ENCODE results near the gene SNX33.
"Not testable (repeated sequence)": the region's sequence is repeated elsewhere in the genome, so short reads cannot be mapped to it uniquely, and the experiment has no call there.

Gene SNX33

DNA sequence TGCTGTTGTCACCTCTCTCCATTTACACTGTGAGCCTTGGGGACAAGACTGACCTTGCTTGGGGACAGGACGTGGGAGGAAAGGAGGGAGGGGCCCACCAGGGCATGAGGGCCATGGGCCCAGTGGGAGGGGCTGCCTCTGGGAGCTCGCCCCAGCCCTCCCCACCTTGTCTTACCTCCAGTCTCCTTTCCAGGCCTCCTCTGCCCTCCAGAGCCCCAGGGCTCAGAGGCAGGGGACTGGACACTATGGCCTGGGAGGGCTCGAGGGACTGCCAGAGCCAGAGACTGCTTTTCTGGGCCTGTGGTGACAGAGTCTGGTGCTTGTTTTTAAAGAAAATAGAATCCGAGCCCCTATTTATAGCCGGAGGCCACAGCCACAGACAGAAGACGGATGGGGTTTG is 54.7 kb downstream of the SNX33 start:
- no peak overlapping the region for H3K4me3 ChIP-seq (ENCODE audit: low read depth, low read length)
- TF ChIP-seq, protein P1, sequence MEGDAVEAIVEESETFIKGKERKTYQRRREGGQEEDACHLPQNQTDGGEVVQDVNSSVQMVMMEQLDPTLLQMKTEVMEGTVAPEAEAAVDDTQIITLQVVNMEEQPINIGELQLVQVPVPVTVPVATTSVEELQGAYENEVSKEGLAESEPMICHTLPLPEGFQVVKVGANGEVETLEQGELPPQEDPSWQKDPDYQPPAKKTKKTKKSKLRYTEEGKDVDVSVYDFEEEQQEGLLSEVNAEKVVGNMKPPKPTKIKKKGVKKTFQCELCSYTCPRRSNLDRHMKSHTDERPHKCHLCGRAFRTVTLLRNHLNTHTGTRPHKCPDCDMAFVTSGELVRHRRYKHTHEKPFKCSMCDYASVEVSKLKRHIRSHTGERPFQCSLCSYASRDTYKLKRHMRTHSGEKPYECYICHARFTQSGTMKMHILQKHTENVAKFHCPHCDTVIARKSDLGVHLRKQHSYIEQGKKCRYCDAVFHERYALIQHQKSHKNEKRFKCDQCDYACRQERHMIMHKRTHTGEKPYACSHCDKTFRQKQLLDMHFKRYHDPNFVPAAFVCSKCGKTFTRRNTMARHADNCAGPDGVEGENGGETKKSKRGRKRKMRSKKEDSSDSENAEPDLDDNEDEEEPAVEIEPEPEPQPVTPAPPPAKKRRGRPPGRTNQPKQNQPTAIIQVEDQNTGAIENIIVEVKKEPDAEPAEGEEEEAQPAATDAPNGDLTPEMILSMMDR (IDR thresholded peaks at IDR 0.05; ENCODE audit: borderline replicate concordance, insufficient read depth, low read depth, low read length) = no peak

DNA sequence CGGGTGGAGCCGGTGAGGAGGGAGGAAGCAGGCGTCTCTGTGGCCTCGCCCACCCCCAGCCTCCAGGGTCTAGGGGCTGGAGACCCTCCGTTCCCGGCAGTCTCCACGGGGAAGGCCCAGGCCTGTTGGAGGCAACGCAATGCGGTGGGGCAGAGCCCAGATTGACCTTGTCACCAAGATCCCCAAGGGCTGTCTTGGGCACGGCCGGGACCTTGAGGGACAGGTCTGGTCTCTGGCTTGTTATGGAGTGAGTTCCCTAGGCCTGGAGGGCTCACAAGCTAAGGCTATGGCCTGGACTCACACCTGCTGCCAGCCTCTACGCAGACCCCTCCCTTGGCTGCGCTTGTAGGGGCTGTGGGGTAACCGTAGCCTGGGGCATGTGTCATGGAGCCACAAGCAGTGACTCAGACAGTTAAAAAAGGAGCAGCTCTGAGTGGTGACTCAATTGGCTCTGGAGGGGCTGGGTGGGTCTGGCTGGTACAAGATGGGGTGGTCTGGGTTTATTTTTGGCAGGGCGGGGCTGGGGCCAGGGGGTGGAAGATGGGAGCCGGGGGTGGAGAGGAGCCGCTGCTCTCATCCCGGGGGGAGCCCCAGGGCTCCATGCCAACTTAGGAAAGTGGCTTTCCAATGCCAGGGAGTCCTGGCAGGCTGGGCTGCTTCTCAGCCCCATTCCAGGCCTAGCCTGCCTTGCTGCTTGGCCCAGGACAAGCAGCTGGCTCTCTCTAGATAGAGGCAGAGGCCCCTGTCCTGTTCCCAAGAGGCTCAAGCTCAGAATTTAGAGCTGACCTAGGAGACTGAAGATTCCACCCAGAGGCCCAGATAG is 55.9 kb downstream of the SNX33 start:
- H3K4me3 ChIP-seq (ENCODE audit: low read depth, low read length) = not testable (repeated sequence)

DNA sequence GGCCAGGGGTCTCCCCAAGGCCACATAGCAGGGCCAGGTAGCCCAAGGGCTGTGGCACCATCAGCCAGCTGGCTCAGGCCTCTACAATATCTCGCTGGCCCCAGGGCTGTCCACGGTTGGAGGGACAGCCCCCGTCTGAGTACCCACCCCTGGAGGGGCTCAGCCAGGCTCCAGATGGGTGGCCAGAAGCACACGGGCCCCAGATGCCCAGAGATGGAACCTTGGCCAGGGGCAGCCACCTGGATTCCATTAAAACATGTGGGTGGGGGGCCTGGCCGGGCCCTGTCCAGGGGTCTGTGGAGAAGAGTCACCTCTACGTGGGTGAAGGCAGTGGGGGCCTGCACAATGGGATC is 56.5 kb downstream of the SNX33 start:
- no peak overlapping the region for H3K4me3 ChIP-seq (ENCODE audit: low read depth, low read length)

DNA sequence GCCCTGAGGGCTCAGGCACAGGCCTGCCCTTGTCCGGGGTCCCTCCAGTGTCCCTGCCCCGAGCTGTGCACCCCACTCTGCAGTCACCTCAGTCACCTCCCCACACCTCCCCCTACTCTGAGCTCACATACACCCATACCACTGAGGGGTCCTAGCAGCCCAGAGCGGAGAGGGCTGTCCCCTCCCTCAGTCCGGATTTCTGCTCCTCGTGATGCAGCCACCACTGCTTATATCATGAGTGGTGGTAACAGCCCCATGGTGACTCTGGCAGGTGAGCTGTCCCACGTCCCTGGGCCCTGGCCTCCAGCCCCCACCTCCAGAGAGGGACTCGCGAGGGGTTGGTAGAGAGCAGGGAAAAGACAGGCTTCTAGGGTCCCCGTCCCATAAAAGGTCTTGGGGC is 56.9 kb downstream of the SNX33 start:
- TF ChIP-seq, protein P1 (IDR thresholded peaks at IDR 0.05; ENCODE audit: borderline replicate concordance, insufficient read depth, low read depth, low read length) = no peak
- no peak overlapping the region for H3K4me3 ChIP-seq (ENCODE audit: low read depth, low read length)

More for the DNA sequence above, 56.5 kb downstream of the SNX33 start:
- TF ChIP-seq, protein P1 (IDR thresholded peaks at IDR 0.05; ENCODE audit: borderline replicate concordance, insufficient read depth, low read depth, low read length) = no peak

DNA sequence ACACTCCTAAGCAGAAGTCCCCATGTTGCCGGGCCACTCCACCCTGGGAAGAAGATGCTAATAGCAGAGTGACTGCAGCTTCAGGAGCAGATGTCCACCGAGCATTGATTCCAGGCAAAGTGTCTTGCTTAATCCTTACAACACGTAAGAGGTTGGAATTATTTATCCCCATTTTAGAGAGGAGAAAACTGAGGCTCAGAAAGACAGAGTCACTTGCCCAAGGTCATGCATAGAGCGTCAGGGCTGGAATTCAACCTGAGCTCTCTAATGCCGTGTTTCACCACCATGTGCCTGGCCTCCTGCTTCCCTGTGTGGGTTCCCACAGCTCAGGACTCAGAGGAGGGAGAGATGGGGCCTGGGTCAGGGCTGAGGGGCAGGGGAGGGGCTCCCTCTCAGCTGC is 57.7 kb downstream of the SNX33 start:
- H3K4me3 ChIP-seq (ENCODE audit: low read depth, low read length) = not testable (repeated sequence)

DNA sequence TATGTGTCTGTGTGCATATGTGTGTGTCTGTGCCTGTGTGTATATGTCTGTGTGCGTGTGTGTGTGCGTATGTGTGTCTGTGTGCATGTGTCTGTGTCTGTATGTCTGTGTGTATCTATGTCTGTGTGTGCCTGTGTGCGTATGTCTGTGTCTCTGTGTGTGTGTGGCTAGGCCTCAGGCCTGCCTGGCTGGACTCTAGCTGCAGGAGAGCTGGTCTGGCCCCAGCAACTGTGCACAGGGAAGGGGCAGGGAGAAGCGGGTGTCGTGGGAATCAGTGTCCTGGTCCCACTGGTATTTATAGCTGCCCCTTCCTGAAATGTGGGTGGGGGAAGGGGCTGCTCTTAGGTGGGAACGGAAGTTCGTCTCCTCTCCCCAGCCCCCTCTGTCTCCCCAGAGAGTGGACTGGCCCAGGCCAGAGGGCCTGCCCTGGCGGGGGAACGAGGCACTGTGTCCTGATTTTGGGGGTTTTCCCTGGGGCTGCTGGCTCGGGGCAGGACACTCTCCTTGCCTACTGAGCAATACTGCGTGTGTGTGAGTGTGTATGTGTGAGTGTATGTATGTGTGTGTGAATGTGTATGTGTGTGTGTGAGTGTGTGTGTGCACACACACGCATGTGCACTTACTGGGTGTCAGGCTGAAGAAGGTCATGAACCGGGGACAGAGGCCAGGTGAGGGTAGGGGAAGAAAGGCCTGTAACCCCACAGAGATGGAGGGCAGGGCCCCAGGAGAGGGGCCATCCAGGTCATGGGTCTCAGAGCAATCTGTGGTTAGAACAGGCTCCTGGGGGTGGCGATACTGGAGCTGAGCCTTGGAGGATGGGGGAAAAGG is 58.4 kb downstream of the SNX33 start:
- no peak overlapping the region for H3K4me3 ChIP-seq (ENCODE audit: low read depth, low read length)
- TF ChIP-seq, protein P1 (IDR thresholded peaks at IDR 0.05; ENCODE audit: borderline replicate concordance, insufficient read depth, low read depth, low read length) = no peak

DNA sequence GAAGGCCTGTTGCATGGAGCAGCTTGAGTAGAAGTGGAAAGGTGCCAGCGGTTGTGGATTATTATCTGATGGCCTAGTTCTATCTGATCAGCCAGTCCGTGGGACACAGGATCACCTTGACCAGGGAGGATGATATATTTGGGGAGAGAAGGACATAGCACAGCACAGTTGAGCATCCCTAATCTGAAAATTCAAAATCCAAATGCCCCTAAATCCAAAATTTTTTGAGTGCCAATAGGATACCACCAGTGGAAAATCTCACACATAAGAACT is 58.9 kb downstream of the SNX33 start:
- no peak overlapping the region for H3K4me3 ChIP-seq (ENCODE audit: low read depth, low read length)

DNA sequence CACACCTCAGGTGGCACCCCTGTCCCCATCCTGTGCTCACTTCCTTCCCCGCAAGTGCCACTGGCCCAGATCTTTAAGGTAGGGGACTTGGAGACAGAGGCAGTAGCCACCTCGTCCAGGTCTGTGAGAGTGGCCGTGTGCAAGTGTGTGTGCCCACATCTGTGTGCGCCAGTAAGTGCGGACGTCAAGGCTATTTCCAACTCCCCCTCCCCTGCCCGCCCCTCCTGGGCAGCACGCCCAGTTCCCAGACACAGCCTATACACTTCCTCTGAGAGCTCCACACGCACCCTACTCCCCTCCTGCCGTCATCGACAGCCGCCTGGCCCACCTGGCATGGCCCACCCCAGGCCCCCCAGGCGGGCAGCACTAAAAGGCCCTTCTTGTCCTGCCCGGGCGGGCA is 61.7 kb downstream of the SNX33 start:
- not testable (repeated sequence) for H3K4me3 ChIP-seq (ENCODE audit: low read depth, low read length)

More for the DNA sequence above, 58.9 kb downstream of the SNX33 start:
- TF ChIP-seq, protein P1 (IDR thresholded peaks at IDR 0.05; ENCODE audit: borderline replicate concordance, insufficient read depth, low read depth, low read length) = no peak

DNA sequence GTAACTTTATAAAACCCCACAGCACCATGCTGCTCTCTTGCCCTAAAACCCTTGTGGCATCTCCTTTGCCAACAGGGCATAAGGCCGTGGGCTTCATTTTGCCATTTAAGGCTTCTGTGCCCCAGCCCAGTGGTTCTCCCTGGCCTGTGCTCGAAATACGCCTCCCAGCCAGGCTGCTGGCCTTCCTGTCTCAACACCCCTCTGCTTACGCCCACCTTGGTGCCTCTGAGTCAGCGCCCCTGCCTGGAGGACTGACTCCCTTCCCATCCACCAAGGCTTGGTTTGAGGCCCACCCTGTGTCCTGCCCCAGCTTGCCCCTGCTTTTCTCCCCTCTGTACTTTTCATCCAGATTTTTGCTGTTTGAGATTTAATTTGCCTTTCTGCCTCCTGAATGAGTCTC is 63.2 kb downstream of the SNX33 start:
- H3K4me3 ChIP-seq (ENCODE audit: low read depth, low read length) = not testable (repeated sequence)

DNA sequence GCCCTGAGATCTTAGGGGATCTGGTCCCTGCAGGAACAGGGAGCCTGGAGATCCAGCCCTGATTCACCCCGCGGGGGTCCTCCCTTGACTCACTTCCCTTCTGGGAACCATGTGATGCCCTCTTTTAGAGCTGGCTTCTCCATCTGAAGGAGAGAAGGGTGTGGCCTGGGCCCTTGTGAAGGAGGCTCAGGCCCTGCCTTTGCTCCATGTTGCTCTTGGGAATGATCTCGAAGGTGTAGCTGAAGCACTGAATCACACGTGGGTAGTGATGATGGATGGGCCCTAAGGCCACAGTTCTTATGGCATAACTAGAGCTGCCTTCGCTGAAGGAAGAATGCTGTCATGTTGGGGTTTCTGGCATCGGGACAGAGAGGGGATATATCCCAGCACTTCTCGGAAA is 63.8 kb downstream of the SNX33 start:
- H3K4me3 ChIP-seq (ENCODE audit: low read depth, low read length) = not testable (repeated sequence)
